ENCODE measurements around the gene LHFPL4. TPM values are rescaled to one million over a fixed set of nuclear protein-coding genes. Genes with fewer than 3 reads are reported as not detected.
A peak's percentile ranks its signal among the peaks of the same experiment; 100 is the strongest.

LHFPL4 gene
- total RNA-seq, 2 experiments from 2014 or later, result not detected

DNA sequence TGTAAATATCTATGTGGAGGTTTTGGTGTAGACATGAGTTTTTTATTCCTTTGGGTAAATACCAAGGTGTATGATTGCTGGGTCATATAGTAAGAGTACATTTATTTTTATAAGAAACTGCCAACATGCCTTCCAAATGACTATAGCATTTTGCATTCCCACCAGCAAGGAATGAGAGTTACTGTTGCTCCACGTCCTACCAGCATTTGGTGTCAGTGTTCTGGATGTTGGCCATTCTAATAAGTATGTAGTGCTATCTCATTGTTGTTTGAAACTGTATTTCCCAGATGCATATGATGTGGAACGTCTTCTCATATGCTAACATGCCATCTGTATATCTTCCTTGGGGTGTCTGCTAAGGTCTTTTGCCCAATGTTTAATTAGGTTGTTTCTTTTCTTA is 38.7 kb downstream of the LHFPL4 start:
- H3K27ac Mint-ChIP-seq, result no peak overlapping the region

DNA sequence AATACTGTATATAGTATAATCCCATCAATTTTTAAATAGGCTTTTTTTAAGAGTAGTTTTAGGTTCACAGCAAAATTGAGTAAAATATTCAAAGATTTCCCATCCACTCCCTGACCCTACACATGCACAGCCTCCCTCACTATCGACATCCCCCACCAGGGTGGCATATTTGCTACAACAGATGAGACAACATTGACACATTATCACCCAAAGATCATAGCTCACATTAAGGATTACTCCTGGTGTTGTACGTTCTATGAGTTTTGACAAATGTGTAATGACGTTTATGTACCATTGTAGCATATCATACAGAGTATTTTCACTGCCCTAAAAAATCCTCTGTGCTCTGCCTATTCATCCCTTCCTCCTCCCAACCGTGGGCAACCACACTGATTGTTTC is 39.3 kb downstream of the LHFPL4 start:
- Mint-ChIP-seq H3K4me3 (no peak overlapping the region), H3K27ac (no peak overlapping the region), H3K36me3 (ENCODE audit: low read depth) (no peaks in the 10 kb centered on the region), H3K27me3 (ENCODE audit: low read depth) (peaks cover 10% of the 10 kb centered on the region), H3K4me1 (ENCODE audit: low read depth) (no peaks in the 10 kb centered on the region), H3K9me3 (ENCODE audit: insufficient read depth) (no peaks in the 10 kb centered on the region)
- DNase-seq, result no peak
- ChIA-PET CTCF (no interaction called here), POLR2A (interaction anchor here (0.6 kb wide), 1 partner anchor 59 kb away, joined by 3 read pairs; no protein-coding TSS in a partner anchor)
- no peak for ATAC-seq

More for the DNA sequence above, 38.7 kb downstream of the LHFPL4 start:
- H3K9me3 Mint-ChIP-seq (ENCODE audit: insufficient read depth), result no peaks in the 10 kb centered on the region
- DNase-seq (no peak), ATAC-seq (no peak)
- H3K36me3 Mint-ChIP-seq (ENCODE audit: low read depth), result no peaks in the 10 kb centered on the region
- H3K4me1 Mint-ChIP-seq (ENCODE audit: low read depth), result no peaks in the 10 kb centered on the region
- ChIA-PET POLR2A (no interaction called here), CTCF (interaction anchor here (1.1 kb wide), 1 partner anchor 16 kb away, joined by 3 read pairs; no protein-coding TSS in a partner anchor)
- H3K4me3 Mint-ChIP-seq, result no peak overlapping the region
- peaks cover 11% of the 10 kb centered on the region for H3K27me3 Mint-ChIP-seq (ENCODE audit: low read depth)

DNA sequence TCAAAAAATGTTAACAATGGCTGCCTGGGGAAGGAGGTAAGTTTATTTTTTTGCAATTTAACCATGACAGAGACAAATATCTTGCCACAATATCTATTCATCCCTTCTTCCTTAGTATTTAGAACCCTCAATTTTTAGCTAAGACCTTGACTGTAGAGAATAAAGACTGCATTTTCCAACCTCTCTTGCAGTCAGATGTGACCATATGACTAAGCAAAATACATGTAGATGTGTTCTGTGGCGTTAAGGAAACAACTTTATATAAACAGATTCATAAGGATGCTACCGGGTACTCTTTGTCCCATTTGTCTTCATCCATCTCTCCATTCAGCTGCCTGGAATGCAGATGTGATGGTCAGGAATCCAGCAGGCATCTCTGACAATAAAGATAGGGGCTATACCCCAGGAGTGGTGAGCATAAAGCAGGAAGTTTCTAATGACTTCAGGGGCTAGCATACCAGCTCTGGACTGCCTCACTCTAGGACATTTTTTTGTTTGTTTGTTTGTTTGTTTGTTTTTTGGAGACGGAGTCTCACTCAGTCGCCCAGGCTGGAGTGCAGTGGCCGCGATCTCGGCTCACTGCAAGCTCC is 41.1 kb downstream of the LHFPL4 start:
- CTCF ChIA-PET, result interaction anchor here (2.5 kb wide), 1 partner anchor 9 kb away, joined by 11 read pairs; no protein-coding TSS in a partner anchor

DNA sequence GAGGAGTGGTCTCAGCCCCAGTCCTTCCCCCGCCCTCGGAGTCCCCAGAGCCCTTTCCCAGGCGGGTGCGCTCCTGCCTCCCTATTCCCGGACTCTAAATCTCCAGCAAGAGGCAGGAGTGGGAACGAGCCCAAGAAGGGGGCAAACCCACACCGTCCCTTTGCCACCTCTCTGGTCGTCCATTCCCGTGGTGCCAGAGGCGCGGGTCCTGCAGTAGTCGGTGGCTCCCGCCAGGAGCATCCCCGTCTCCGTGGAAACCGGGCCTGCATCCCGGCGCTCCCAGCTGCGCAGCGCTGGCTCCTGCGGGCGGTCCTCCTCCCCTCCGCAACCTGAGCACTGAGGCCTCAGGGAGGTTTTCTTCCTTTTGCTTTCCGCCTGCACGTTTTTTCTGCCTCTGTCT is 44.8 kb downstream of the LHFPL4 start:
- H3K4me3 Mint-ChIP-seq, result no peak overlapping the region
- POLR2A ChIA-PET, result no interaction called here
- H3K27ac Mint-ChIP-seq, result no peak overlapping the region
- H3K9me3 Mint-ChIP-seq (ENCODE audit: insufficient read depth), result no peaks in the 10 kb centered on the region
- H3K27me3 Mint-ChIP-seq (ENCODE audit: low read depth), result peaks cover 17% of the 10 kb centered on the region
- ATAC-seq (no peak), DNase-seq (no peak)
- CTCF ChIA-PET, result no interaction called here
- H3K36me3 Mint-ChIP-seq (ENCODE audit: low read depth), result no peaks in the 10 kb centered on the region
- H3K4me1 Mint-ChIP-seq (ENCODE audit: low read depth), result no peaks in the 10 kb centered on the region

More for the DNA sequence above, 41.1 kb downstream of the LHFPL4 start:
- Mint-ChIP-seq H3K27me3 (ENCODE audit: low read depth) (peaks cover 13% of the 10 kb centered on the region), H3K4me3 (no peak overlapping the region), H3K9me3 (ENCODE audit: insufficient read depth) (no peaks in the 10 kb centered on the region), H3K4me1 (ENCODE audit: low read depth) (no peaks in the 10 kb centered on the region), H3K27ac (no peak overlapping the region), H3K36me3 (ENCODE audit: low read depth) (no peaks in the 10 kb centered on the region)
- POLR2A ChIA-PET, result interaction anchor here (0.6 kb wide), 1 partner anchor 99 kb away, joined by 3 read pairs; no protein-coding TSS in a partner anchor
- ATAC-seq, result no peak
- DNase-seq, result no peak

DNA sequence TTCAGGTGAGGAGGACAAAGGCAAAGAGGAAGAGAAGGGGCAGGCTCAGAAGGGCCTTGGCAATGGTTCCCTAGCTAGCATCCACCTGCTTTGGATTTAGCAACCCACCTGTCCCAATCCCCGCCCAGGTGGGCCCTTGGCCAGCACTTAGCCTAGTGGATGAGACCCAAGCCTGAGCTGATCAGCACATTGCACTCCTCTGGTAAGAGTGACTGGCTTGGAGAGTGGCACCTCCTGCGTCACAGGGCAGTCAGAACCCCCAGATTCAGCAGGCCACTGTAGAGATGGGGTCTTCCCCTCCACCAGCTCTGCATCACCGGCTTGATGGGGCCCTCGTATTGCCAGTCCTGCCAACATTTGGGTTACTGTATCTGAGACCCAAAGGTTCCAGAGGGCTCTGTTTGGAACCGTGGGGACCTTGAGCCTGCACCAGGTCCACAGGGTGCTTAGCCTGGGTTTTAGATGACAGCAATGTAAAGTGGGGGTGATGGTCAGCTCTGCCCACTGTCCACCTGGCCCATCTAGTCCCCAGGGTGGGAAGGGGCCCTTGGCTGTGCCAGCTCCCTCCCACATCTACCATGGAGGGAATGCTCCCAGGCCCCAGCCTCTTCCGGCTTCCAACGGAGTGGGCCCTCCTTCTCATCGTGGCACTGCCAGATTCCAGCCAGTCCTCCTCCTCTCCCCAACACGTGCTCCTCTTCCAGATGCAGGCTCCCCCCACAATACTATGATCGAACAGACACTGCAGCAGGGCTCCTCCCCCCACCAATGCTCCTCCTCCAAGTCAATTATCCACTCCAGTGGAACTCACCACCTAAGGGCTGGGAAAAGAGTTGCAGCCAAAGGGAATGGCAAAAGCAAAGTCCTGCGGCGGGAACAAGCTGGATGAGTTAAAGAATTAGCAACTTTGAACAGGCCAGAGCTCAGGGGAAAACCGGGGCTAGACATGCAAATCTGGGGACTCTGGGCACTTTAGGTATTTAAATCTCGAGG is 45.7 kb downstream of the LHFPL4 start:
- Mint-ChIP-seq H3K9me3 (ENCODE audit: insufficient read depth) (no peaks in the 10 kb centered on the region), H3K4me1 (ENCODE audit: low read depth) (no peaks in the 10 kb centered on the region), H3K27me3 (ENCODE audit: low read depth) (peaks cover 17% of the 10 kb centered on the region), H3K27ac (no peak overlapping the region), H3K4me3 (no peak overlapping the region), H3K36me3 (ENCODE audit: low read depth) (no peaks in the 10 kb centered on the region)
- ChIA-PET CTCF (interaction anchor here (1.1 to 1.2 kb wide), 2 partner anchors 10 to 220 kb away, joined by 3 read pairs; no protein-coding TSS in a partner anchor), POLR2A (no interaction called here)
- ATAC-seq (no peak), DNase-seq (no peak)

DNA sequence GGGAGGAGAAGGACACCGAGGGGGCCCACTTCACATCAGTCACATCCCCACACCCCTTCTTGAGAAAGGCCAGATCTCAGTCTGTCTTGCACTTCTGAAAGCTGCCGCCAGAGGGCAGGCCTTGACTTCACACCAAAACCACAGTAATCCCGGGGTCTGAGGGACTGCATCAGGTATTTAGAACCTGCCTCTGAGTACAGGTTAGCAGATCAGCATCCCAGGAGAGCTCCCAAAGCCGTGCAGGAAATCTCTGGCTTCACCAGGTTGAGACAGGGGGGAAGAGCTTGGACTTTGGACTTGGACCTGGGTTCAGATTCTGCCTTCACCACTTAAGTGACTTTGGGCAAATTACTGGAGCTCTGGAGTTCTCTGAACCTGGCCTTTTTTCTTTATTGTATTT is 50.3 kb downstream of the LHFPL4 start:
- ChIA-PET POLR2A (no interaction called here), CTCF (interaction anchor here (0.6 to 4.2 kb wide), 21 partner anchors 9 to 1998 kb away, joined by 3 to 30 read pairs (median 4); partner anchors contain the start of genes ARPC4, TADA3 and THUMPD3)
- Mint-ChIP-seq H3K4me1 (ENCODE audit: low read depth) (peaks cover 3% of the 10 kb centered on the region), H3K27me3 (ENCODE audit: low read depth) (peaks cover 26% of the 10 kb centered on the region), H3K4me3 (no peak overlapping the region), H3K9me3 (ENCODE audit: insufficient read depth) (no peaks in the 10 kb centered on the region), H3K36me3 (ENCODE audit: low read depth) (no peaks in the 10 kb centered on the region), H3K27ac (no peak overlapping the region)
- DNase-seq, result peak; percentile 82
- peak; percentile 57 for ATAC-seq

DNA sequence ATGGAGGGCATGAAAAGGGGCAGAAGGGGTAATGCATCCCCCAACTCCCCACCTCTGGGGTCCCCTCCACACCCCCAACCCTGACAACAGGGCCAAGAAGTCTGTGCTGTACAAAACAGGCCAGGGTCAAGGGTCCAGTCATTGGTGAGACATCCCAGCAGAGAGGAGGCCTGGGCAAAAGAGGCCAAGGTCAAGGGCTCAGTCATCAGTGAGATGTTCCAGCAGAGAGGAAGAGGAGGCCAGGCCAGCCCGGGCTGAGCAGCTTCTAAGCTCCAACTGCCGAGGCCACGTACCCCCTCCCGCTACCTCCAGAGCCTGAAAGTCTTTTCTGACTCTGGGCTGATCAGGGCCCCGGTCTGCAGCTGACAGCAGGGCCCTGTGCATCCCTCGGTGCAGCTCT is 52.4 kb downstream of the LHFPL4 start:
- peaks cover 3% of the 10 kb centered on the region for H3K4me1 Mint-ChIP-seq (ENCODE audit: low read depth)
- H3K9me3 Mint-ChIP-seq (ENCODE audit: insufficient read depth), result no peaks in the 10 kb centered on the region
- ATAC-seq, result no peak
- peaks cover 19% of the 10 kb centered on the region for H3K27me3 Mint-ChIP-seq (ENCODE audit: low read depth)
- ChIA-PET POLR2A (no interaction called here), CTCF (interaction anchor here (0.8 to 4.2 kb wide), 4 partner anchors 9 to 226 kb away, joined by 3 to 30 read pairs (median 14); no protein-coding TSS in a partner anchor)
- no peak for DNase-seq
- H3K27ac Mint-ChIP-seq, result no peak overlapping the region
- H3K4me3 Mint-ChIP-seq, result no peak overlapping the region
- H3K36me3 Mint-ChIP-seq (ENCODE audit: low read depth), result no peaks in the 10 kb centered on the region

DNA sequence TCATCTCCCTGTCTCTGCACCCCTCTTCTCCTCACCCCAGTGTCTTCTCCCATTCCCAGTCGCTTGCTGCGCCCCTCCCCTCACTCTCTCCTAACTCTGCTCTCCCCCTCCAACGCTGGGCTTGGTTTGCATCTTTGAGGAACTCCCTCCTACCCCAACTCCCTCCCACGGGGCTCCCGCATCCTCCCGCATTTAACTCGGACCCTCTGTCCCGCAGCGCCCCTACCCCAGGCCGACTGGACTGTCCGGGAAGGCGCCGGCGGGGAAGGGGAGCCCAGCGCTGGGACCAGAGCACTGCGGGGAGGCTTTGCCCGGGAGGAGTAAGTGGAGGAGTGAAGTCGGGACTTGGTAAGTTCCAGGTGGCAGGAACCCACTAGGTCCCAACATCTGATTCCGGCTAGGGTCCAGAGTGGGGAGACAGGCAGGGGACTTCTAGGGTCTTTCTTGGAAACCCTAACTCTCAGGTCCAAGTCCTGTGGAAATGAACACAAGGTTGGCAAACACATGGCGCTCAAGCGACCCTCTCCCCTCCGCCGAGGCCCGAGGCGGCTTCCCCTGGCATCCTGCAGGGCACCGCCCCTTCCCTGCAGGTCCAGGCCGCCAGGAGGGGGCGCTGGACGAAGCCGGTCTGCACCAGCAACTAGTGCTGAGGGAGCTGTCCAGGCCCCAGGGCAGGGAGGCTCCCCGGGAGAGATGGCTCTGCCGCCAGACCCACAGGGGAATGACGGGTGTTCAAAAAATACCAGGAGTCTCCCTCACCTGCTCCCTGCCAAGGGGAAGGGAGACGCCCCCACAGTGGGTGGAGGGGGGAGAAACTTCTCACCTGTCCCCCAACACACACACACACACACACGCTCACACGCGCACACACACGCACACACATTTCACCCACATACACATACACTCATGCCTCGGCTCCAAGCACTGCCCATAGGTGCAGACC is 53.2 kb downstream of the LHFPL4 start:
- H3K9me3 Mint-ChIP-seq (ENCODE audit: insufficient read depth), result no peaks in the 10 kb centered on the region

DNA sequence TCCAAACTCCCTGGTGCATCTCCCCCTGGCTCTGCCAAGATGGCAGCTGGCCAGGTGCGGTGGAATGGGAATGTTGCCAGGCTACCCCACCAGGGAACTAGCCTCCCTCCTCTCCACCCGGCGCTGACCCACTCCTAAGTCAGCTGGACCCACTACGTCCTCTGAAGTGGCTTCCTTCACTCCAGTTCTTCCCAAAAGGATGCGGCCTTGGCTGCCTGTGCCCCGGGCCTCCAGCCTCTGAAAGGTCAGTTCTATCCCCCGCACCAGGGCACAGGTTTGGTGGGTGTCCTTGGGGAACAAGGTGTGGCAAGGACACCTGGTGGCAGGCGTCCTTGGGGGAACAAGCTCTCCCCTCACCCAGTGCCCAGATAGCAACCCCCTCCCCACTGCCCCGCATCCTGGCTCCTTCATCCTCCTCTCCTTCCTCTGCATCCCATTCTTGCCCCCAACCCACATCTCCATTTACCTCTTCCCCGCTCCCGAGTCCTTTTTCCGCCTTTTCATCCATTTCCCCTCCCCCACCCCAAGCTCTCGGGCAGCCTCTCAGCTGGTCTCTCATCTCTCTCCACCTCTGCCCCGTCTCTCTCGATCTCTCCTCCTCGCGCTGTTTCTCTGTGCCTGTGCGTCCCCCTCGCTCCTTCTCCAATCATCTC is 54.0 kb downstream of the LHFPL4 start:
- no peak for DNase-seq
- H3K4me1 Mint-ChIP-seq (ENCODE audit: low read depth), result peaks cover 7% of the 10 kb centered on the region
- ChIA-PET POLR2A (no interaction called here), CTCF (interaction anchor here (0.6 kb wide), 1 partner anchor 618 kb away, joined by 3 read pairs; no protein-coding TSS in a partner anchor)
- H3K4me3 Mint-ChIP-seq, result no peak overlapping the region
- ATAC-seq, result no peak
- no peak overlapping the region for H3K27ac Mint-ChIP-seq
- H3K27me3 Mint-ChIP-seq (ENCODE audit: low read depth), result peaks cover 19% of the 10 kb centered on the region
- no peaks in the 10 kb centered on the region for H3K36me3 Mint-ChIP-seq (ENCODE audit: low read depth)
- H3K9me3 Mint-ChIP-seq (ENCODE audit: insufficient read depth), result no peaks in the 10 kb centered on the region

More for the DNA sequence above, 53.2 kb downstream of the LHFPL4 start:
- Mint-ChIP-seq H3K4me1 (ENCODE audit: low read depth) (peaks cover 3% of the 10 kb centered on the region), H3K4me3 (no peak overlapping the region), H3K27ac (no peak overlapping the region), H3K27me3 (ENCODE audit: low read depth) (peaks cover 19% of the 10 kb centered on the region), H3K36me3 (ENCODE audit: low read depth) (no peaks in the 10 kb centered on the region)
- CTCF ChIA-PET, result interaction anchor here (0.6 to 0.8 kb wide), 2 partner anchors 31 to 617 kb away, joined by 3 read pairs; no protein-coding TSS in a partner anchor
- POLR2A ChIA-PET, result no interaction called here
- ATAC-seq (peak; percentile 80), DNase-seq (peak; percentile 75)

DNA sequence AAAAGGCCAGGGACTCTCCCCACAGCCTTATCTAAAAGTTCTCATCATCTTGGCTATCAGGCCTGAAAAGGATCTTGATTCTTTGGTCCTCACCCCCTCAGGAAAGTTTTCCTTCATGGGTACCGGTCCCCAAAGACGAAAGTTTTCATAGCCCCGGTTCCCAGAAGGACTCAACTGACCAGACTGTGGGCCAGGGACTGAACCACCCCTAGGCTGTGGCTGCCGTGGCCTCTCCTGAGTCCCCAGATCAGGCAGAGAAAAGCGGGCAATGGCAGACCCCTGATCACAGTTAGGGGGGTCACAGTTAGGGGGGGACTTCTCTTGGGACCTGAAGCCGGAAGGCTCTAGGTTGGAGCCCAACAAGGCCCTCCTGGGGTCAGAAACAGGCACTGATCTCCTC is 54.8 kb downstream of the LHFPL4 start:
- CTCF ChIA-PET, result interaction anchor here (0.8 to 1.2 kb wide), 2 partner anchors 9 to 146 kb away, joined by 3 to 4 read pairs; no protein-coding TSS in a partner anchor
- ATAC-seq, result no peak

More for the DNA sequence above, 54.8 kb downstream of the LHFPL4 start:
- H3K27me3 Mint-ChIP-seq (ENCODE audit: low read depth), result peaks cover 19% of the 10 kb centered on the region
- no peaks in the 10 kb centered on the region for H3K9me3 Mint-ChIP-seq (ENCODE audit: insufficient read depth)
- no peak overlapping the region for H3K4me3 Mint-ChIP-seq
- no peak overlapping the region for H3K27ac Mint-ChIP-seq
- no peaks in the 10 kb centered on the region for H3K36me3 Mint-ChIP-seq (ENCODE audit: low read depth)
- DNase-seq, result no peak
- H3K4me1 Mint-ChIP-seq (ENCODE audit: low read depth), result peaks cover 7% of the 10 kb centered on the region
- POLR2A ChIA-PET, result no interaction called here
